ENCODE results near the gene TTC34. TPM values are rescaled to one million over a fixed set of nuclear protein-coding genes. Genes with fewer than 3 reads are reported as not detected.

The TTC34 gene
- total and polyA plus RNA-seq, 2 of the 4 experiments (the other 2 are of a cell fraction) = under 0.01 to 0.09 TPM

DNA sequence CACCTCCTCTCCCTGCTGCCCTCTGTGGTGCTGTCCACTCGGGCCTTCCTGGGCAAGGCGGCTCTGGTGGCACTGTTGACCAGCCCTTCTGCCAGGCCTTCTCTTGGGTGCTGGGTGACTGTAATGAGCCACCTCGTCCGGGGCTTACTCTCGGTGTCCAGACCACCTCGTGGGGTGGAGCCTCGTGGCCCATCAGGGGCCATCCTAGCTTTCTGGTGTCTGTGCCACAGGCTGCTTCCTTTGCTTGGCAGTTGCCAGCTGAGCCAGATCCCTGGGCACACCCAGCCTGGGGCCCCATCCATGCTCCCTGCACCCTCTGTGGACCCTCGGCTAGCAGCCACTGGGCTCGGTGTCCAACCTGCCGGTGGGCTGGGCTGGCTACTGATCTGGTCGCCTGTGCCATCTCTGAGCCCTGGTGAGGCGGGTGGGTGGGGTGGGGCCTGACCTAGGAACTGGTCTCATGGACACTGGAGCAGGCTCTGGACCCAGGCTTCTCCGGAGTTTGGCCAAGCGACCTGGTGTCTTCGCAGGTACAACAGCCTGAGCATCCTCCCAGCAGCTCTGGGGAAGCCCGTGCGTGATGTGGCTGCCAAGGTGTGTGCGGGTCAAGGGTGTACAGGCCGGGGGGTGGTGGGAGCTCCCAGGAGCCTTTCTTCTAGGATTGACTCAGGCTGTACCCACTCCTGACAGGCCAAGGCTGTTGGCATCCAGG lies 213.5 kb downstream of the TTC34 start (continued):
- TF ChIP-seq, protein P1, sequence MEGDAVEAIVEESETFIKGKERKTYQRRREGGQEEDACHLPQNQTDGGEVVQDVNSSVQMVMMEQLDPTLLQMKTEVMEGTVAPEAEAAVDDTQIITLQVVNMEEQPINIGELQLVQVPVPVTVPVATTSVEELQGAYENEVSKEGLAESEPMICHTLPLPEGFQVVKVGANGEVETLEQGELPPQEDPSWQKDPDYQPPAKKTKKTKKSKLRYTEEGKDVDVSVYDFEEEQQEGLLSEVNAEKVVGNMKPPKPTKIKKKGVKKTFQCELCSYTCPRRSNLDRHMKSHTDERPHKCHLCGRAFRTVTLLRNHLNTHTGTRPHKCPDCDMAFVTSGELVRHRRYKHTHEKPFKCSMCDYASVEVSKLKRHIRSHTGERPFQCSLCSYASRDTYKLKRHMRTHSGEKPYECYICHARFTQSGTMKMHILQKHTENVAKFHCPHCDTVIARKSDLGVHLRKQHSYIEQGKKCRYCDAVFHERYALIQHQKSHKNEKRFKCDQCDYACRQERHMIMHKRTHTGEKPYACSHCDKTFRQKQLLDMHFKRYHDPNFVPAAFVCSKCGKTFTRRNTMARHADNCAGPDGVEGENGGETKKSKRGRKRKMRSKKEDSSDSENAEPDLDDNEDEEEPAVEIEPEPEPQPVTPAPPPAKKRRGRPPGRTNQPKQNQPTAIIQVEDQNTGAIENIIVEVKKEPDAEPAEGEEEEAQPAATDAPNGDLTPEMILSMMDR (conservative IDR thresholded peaks at IDR 0.05; ENCODE audit: low read depth, low read length) = no peak
